SK-N-SH (cell line): ENCODE results near the gene ADAM30. TPM values are rescaled to one million over a fixed set of nuclear protein-coding genes. Genes with fewer than 3 reads are reported as not detected.

ENCODE experiments used
- CTCF ChIA-PET: fragments of 300-600, 350-600 bp; formaldehyde crosslinking; extraction: SDS; loops from one replicate; lab custom pipeline; 2021; lab: Yijun Ruan, JAX
- POLR2A ChIA-PET: fragments of 350-600 bp; sonication (Branson Sonifier 250); formaldehyde crosslinking; extraction: SDS; loops from one replicate; lab custom pipeline; 2020; ENCODE audit warnings: antibody characterized with exemption, inconsistent platforms; lab: Yijun Ruan, JAX
- DNase-seq: peaks from one replicate; pipeline ENCODE4 v3.0.0; 2012
- H2AFZ ChIP-seq: fragments of 200-600 bp; sonication (generic); 2 replicates; pipeline ENCODE4 v1.8.1; 2016; ENCODE audit warnings: antibody characterized with exemption, mild to moderate bottlenecking, low read depth
- H3F3A ChIP-seq: fragments of 200-600 bp; sonication (generic); replicated peaks from 2 replicates; pipeline ENCODE3; 2016; ENCODE audit warnings: antibody characterized with exemption, mild to moderate bottlenecking; ENCODE audit not compliant: insufficient read depth
- H3K27ac ChIP-seq, 2 experiments: fragments of 200-500 bp in 1 of 2; fragments of 200-600 bp in 1 of 2; sonication (Bioruptor generic) in 1 of 2; sonication (generic), shearing (Covaris generic) in 1 of 2; 2 replicates each; pipeline versions ENCODE4 v1.5.1 to v1.6.1; 2014 to 2016; ENCODE audit warnings: low read depth in 2 of 2, inconsistent platforms in 1 of 2, low read length in 1 of 2, mild to moderate bottlenecking in 1 of 2, mixed read lengths in 1 of 2
- H3K27me3 ChIP-seq: fragments of 200-600 bp; sonication (generic), shearing (Covaris generic); 2 replicates; pipeline ENCODE4 v1.6.1; 2016; ENCODE audit warnings: mixed run types; ENCODE audit not compliant: insufficient read depth
- H3K36me3 ChIP-seq, 2 experiments: fragments of 200-500 bp in 1 of 2; fragments of 200-600 bp in 1 of 2; sonication (Bioruptor generic) in 1 of 2; sonication (generic) in 1 of 2; replicated peaks in 1 of 2; 2 replicates each; pipeline versions ENCODE3 to v1.5.1; 2014 to 2016; ENCODE audit warnings: low read length in 1 of 2, mild to moderate bottlenecking in 1 of 2; ENCODE audit not compliant: insufficient read depth in 2 of 2, control insufficient read depth in 1 of 2
- H3K4me1 ChIP-seq, 2 experiments: fragments of 200-500 bp in 1 of 2; fragments of 200-600 bp in 1 of 2; sonication (Bioruptor generic) in 1 of 2; sonication (generic), shearing (Covaris generic) in 1 of 2; 2 replicates each; pipeline versions ENCODE4 v1.5.1 to v1.6.1; 2014 to 2016; ENCODE audit warnings: low read depth in 1 of 2, low read length in 1 of 2, mixed run types in 1 of 2; ENCODE audit not compliant: insufficient read depth in 2 of 2, control insufficient read depth in 1 of 2
- H3K4me2 ChIP-seq: fragments of 200-600 bp; sonication (generic), shearing (Covaris generic); 2 replicates; pipeline ENCODE4 v1.6.1; 2017; ENCODE audit warnings: mixed run types
- H3K4me3 ChIP-seq, 2 experiments: fragments of 200-500 bp in 1 of 2; fragments of 200-600 bp in 1 of 2; sonication (Bioruptor generic) in 1 of 2; sonication (generic), shearing (Covaris generic) in 1 of 2; 2 replicates each; pipeline versions ENCODE4 v1.5.1 to v1.8.1; 2014 to 2016; ENCODE audit warnings: low read depth in 2 of 2, inconsistent platforms in 1 of 2, low read length in 1 of 2, mild to moderate bottlenecking in 1 of 2, mixed read lengths in 1 of 2, moderate library complexity in 1 of 2
- H3K79me2 ChIP-seq: fragments of 200-600 bp; sonication (generic); 2 replicates; pipeline ENCODE4 v1.8.1; 2017; ENCODE audit warnings: mild to moderate bottlenecking; ENCODE audit not compliant: insufficient read depth
- H3K9ac ChIP-seq: fragments of 200-600 bp; sonication (generic); 2 replicates; pipeline ENCODE4 v1.6.1; 2017; ENCODE audit warnings: mixed run types
- H3K9me2 ChIP-seq: fragments of 200-600 bp; sonication (generic); 2 replicates; pipeline ENCODE4 v1.6.1; 2017; ENCODE audit warnings: mixed run types
- H3K9me3 ChIP-seq: fragments of 200-600 bp; sonication (generic); 2 replicates; pipeline ENCODE4 v1.6.1; 2017; ENCODE audit warnings: mixed run types, mild to moderate bottlenecking, moderate library complexity
- H4K20me1 ChIP-seq: fragments of 200-600 bp; sonication (generic); 2 replicates; pipeline ENCODE4 v1.6.1; 2017; ENCODE audit warnings: mild to moderate bottlenecking, mixed run types; ENCODE audit not compliant: insufficient read depth
- CTCF ChIP-seq: fragments of 200-600 bp; sonication (generic); IDR thresholded peaks from 2 replicates; pipeline ENCODE4 v1.6.1; 2017; ENCODE audit warnings: antibody characterized with exemption, mild to moderate bottlenecking, moderate library complexity
- EP300 ChIP-seq, 2 experiments: IDR thresholded peaks; 2 replicates each; pipeline versions ENCODE4 v1.4.0 to v1.6.1; 2012; ENCODE audit warnings: borderline replicate concordance in 1 of 2, low read depth in 1 of 2, low read length in 1 of 2
- FOXJ3 ChIP-seq: sonication (generic); formaldehyde crosslinking; IDR thresholded peaks from 2 replicates; pipeline ENCODE4 v1.5.1; 2020; ENCODE audit warnings: mild to moderate bottlenecking, missing genetic modification reagents
- FOXM1 ChIP-seq: IDR thresholded peaks from 2 replicates; pipeline ENCODE4 v1.4.0; 2012; ENCODE audit warnings: low read depth, mild to moderate bottlenecking
- GABPA ChIP-seq: IDR thresholded peaks from 2 replicates; pipeline ENCODE4 v1.4.0; 2012; ENCODE audit warnings: low read depth, mild to moderate bottlenecking
- IRF3 ChIP-seq: fragments of 150-350 bp; IDR thresholded peaks from 2 replicates; pipeline ENCODE4 v1.6.1; 2016; ENCODE audit warnings: mild to moderate bottlenecking, low read depth, low read length
- JUND ChIP-seq: IDR thresholded peaks from 2 replicates; pipeline ENCODE4 v1.4.0; 2012
- MEF2A ChIP-seq: IDR thresholded peaks from 2 replicates; pipeline ENCODE4 v1.4.0; 2012; ENCODE audit warnings: low read depth, borderline replicate concordance
- NFIC ChIP-seq: IDR thresholded peaks from 2 replicates; pipeline ENCODE4 v1.4.0; 2012; ENCODE audit warnings: borderline replicate concordance
- NRF1 ChIP-seq: IDR thresholded peaks from 2 replicates; pipeline ENCODE4 v1.6.1; 2012; ENCODE audit warnings: low read depth, mild to moderate bottlenecking, low read length
- POLR2AphosphoS5 ChIP-seq: IDR thresholded peaks from 2 replicates; pipeline ENCODE4 v1.6.1; 2012; ENCODE audit warnings: low read depth, low read length
- RAD21 ChIP-seq: IDR thresholded peaks from 2 replicates; pipeline ENCODE4 v1.6.1; 2012; ENCODE audit warnings: mild to moderate bottlenecking, low read length
- REST ChIP-seq: IDR thresholded peaks from 2 replicates; pipeline ENCODE4 v1.6.1; 2012; ENCODE audit warnings: mild to moderate bottlenecking, low read depth, low read length, moderate library complexity
- SIN3A ChIP-seq: IDR thresholded peaks from 2 replicates; pipeline ENCODE4 v1.6.1; 2012; ENCODE audit warnings: low read depth, mild to moderate bottlenecking, low read length, moderate library complexity, borderline replicate concordance
- USF2 ChIP-seq: fragments of 150-350 bp; IDR thresholded peaks from 2 replicates; pipeline ENCODE4 v1.6.1; 2017; ENCODE audit warnings: antibody characterized with exemption, low read length, low read depth, borderline replicate concordance
- YY1 ChIP-seq: IDR thresholded peaks from 2 replicates; pipeline ENCODE4 v1.4.0; 2012; ENCODE audit warnings: low read depth, mild to moderate bottlenecking
- ZBTB33 ChIP-seq: IDR thresholded peaks from 2 replicates; pipeline ENCODE4 v1.4.0; 2012; ENCODE audit warnings: low read depth, borderline replicate concordance
- polyA plus RNA-seq, 3 experiments: library from polyadenylated mRNA; depleted of rRNA; stranded (reverse); fragments of >200 nt; gene quantifications; 2 replicates each; pipeline ENCODE4 v1.2.3, GENCODE V29; 2012

The ADAM30 gene
- polyA plus RNA-seq, 1 of the 3 experiments (the other 2 are of a cell fraction): not detected

GRCh38 chr1:119941392-119941791 lies 45.1 kb upstream of the ADAM30 start (continued):
- TF ChIP-seq CTCF (no peak), MEF2A (no peak), IRF3 (no peak), RAD21 (no peak), EP300 (IDR thresholded peaks at IDR 0.05; ENCODE audit: borderline replicate concordance in 1 of 2, low read depth in 1 of 2, low read length in 1 of 2) (no peak), GABPA (no peak), NRF1 (no peak), ZBTB33 (no peak)

- Histone ChIP-seq H3K9me2 (no peaks in the 10 kb centered on the region), H3K4me1 (peaks cover 0 to 5% of the 10 kb centered on the region in 2 experiments; a peak in 1 of 4 replicates), H4K20me1 (no peaks in the 10 kb centered on the region), H2AFZ (no peak overlapping the region), H3K9ac (no peak overlapping the region), H3K36me3 (peaks cover 51 to 93% of the 10 kb centered on the region in 2 experiments), H3K9me3 (no peaks in the 10 kb centered on the region), H3F3A (peaks cover 6% of the 10 kb centered on the region), H3K27me3 (no peaks in the 10 kb centered on the region), H3K4me3 (no peak overlapping the region), H3K4me2 (no peak overlapping the region), H3K27ac (no peak overlapping the region)
- CTCF ChIA-PET: interaction anchor here (1.8 to 2.9 kb wide), 2 partner anchors 8 to 71 kb away, joined by 4 to 17 read pairs; no protein-coding TSS in a partner anchor
- POLR2A ChIA-PET: no interaction called here
- no peak for DNase-seq
- no peak for TF ChIP-seq FOXM1
- no peak for TF ChIP-seq USF2
- TF ChIP-seq POLR2AphosphoS5: no peak
- TF ChIP-seq YY1: no peak
- TF ChIP-seq NRF1: no peak
- TF ChIP-seq SIN3A: no peak
- no peak for TF ChIP-seq JUND
- no peak for TF ChIP-seq FOXJ3
- TF ChIP-seq NFIC: no peak
- TF ChIP-seq REST: no peak
- no peak for TF ChIP-seq RAD21
- TF ChIP-seq, all 33 proteins: peak for 0
- peaks cover 34% of the 10 kb centered on the region for H3K79me2 ChIP-seq
Measured at GRCh38 chr1:119940697-119941096, 44.4 kb upstream of the ADAM30 start.
